Choroid plexus epithelial cell (primary cell): Measurements from ENCODE around the gene IGF2BP2.

ENCODE experiments used
- DNase-seq: peaks from one replicate; pipeline ENCODE4 v3.0.0-alpha.2; 2010; ENCODE audit warnings: low read depth
- H3K4me3 ChIP-seq: 2 replicates; pipeline ENCODE4 v1.5.1; 2011; ENCODE audit warnings: low read depth, mild to moderate bottlenecking, control low read depth, low read length, moderate library complexity
- CTCF ChIP-seq: conservative IDR thresholded peaks from 2 replicates; pipeline ENCODE4 v1.5.1; 2011; ENCODE audit warnings: low read depth, mild to moderate bottlenecking, control low read depth, inconsistent platforms, low read length, moderate library complexity

IGF2BP2 gene

GRCh38 chr3:185764163-185764979 is 60.5 kb downstream of the IGF2BP2 start:
- peak; percentile 61 for DNase-seq

GRCh38 chr3:185763347-185764005 is 61.4 kb downstream of the IGF2BP2 start:
- H3K4me3 ChIP-seq, result no peak overlapping the region
- DNase-seq, result peak; percentile 66
- TF ChIP-seq CTCF, result no peak

More at GRCh38 chr3:185764163-185764979, 60.5 kb downstream of the IGF2BP2 start:
- H3K4me3 ChIP-seq, result no peak overlapping the region
- TF ChIP-seq CTCF, result no peak

- TF ChIP-seq CTCF, result no peak
- H3K4me3 ChIP-seq, result peak overlapping the region; percentile 2
- DNase-seq, result no peak
Observed at GRCh38 chr3:185760550-185760949, 64.3 kb downstream of the IGF2BP2 start.

GRCh38 chr3:185760088-185760487 is 64.8 kb downstream of the IGF2BP2 start:
- peak; percentile 30 for DNase-seq
- no peak overlapping the region for H3K4me3 ChIP-seq

GRCh38 chr3:185759512-185759911 is 65.3 kb downstream of the IGF2BP2 start:
- no peak for DNase-seq
- H3K4me3 ChIP-seq, result no peak overlapping the region
- no peak for TF ChIP-seq CTCF

More at GRCh38 chr3:185760088-185760487, 64.8 kb downstream of the IGF2BP2 start:
- TF ChIP-seq CTCF, result no peak

GRCh38 chr3:185758912-185759311 is 65.9 kb downstream of the IGF2BP2 start:
- H3K4me3 ChIP-seq, result no peak overlapping the region
- TF ChIP-seq CTCF, result no peak
- DNase-seq, result no peak
